Activated gamma-delta T cell treated with anti-CD3 and anti-CD28 coated beads, Interleukin-2, amount 50 U/mL, for 16 hours (primary cell): ENCODE measurements around the gene GRK4.
"Not testable (repeated sequence)": the region's sequence is repeated elsewhere in the genome, so short reads cannot be mapped to it uniquely, and the experiment has no call there.

Source experiments
- DNase-seq: peaks from one replicate; pipeline ENCODE4 v3.0.0-alpha.2; 2020; ENCODE audit warnings: low read depth

Gene GRK4

DNA sequence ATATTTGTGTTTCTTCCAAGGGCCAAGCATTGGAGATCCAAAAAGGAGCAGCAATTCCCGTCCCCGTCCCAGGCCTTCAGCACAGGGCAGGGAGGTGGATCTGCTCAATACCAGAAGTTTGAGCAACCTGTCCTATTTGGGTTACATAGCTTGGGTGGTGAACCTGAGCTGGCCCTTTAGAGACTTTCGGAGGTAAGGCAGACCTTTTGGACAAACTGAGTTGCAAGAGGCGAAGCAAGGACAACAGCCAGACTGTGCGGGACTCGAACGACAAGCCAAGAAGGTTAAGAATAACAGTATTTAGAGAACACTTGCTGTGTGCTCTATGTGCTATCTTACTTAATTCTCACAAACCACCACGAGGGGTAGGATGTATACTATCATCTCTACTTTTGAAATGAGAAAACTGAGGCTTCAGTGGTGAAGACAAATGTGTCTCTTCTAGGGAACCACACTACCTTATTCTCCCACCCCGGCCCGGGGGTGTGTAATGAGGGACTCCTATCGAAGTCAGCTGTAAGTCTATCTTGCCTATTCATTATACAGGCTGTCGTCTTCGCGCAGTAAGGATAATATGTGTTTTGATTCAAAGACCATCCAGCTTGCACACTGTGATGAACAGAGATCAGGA, 1.4 kb upstream of the GRK4 start:
- DNase-seq, result no peak

DNA sequence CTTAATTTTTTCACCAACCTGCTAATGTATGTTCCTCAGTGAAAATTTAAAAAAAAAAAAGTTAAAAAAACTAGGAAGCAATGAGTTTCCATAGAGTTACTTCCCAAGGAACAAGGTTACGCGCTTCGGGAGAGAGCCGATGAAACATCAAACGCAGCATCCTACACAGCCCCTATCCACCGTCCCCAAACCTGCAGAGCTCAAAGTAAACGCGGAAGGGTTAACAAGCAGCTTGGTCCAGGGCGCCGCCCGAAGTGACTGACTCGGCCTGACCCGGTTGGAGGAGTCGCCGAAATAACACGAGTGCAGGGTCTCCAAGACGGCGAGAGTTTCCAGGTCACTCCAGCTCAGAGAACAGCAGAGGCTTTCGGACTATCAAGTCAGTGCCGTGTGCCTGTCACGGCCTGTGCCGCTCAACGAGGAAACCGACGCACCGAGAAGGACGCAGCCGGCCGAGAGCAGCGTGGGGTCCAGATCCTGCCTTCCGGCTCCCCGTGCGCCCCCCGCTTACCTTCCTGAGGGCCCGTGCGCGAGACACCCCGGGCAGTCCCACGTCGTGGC, 677 bp upstream of the GRK4 start:
- DNase-seq, result no peak

DNA sequence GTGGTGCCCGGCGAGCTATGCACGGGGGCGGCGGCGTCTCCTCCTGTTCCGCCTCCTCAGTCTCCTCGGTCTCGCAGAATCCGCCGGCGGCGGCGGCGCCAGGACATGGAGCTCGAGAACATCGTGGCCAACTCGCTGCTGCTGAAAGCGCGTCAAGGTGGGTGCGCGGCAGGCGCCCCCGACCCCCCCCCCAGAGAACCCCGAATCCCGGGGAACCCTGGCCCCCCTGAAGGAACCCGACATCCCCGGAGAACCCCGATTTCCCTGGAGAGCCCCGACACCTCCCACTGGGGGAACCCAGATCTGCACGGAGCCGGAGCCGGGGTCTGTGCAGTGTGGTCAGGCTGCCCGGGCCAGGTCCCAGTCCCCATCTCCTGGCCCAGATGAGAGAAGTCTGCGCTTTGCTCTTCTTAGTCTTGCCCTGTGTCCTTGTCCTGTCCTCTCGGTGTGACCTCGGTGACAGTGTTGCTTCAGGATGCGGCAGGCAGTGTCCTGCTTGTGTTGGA, 648 bp downstream of the GRK4 start:
- DNase-seq, result no peak

DNA sequence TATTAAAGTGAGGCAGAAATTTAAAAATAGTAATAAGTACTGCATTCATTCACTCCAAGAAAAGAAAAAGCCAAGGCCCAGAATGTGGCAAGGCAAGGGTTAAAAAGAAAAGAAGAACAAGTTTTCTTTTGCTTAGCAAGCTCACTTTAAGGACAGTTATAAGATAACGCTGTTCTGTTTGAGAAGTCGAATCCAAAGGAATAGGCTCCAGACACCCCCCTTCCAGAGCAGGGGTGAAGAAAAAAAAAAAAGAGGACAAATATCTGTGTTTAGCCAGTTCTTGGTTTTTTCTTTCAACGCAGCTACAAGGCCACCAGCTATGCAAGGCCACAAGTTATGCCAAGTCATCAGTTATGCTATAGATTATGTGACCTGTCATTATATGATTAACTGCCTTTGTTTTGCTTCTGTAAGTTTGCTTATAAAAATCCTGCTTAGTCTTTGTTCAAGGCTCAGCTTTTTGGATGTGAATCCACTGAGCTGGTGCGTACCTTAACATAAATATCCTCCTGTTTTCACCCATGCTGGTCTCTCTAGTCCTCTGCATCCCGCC, 1.4 kb downstream of the GRK4 start:
- DNase-seq, result no peak

DNA sequence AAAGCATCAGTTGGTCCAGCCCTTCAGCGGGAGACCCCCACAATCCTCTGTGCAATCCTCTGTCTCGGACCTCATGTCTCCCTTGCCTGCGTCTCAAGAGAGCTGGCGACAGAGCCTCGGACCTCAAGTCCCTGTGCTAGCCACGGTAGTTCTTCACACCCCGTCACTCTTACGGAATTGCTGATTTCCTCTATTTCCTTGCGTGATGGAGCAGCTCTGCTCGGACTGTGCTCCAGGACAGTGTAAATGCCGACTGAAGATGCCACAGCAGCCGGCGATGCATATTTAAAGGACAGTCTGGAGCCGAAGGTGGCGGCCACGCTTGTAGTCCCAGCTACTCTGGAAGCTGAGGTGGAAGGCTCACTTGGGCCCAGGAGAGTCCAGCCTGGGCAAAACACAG, 1.9 kb downstream of the GRK4 start:
- no peak for DNase-seq

DNA sequence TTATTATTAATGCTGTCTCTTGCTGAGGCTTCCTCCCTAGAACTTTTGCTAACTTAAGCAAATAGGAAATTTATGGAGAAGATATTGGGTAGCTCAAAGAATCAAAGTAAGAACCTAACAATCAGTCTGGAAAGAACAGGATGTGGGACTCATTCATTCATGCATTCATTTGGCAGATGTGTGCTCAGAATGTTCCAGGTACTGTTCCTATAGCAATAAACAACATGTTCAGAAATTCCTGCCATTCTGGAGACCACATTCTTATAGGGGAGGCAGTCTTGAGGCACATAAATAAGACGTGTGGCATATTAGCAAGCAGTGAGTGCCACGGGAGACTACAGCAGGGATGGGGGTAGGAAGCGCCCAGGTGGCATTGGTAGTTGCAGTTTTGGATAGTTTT, 5.0 kb downstream of the GRK4 start:
- no peak for DNase-seq

DNA sequence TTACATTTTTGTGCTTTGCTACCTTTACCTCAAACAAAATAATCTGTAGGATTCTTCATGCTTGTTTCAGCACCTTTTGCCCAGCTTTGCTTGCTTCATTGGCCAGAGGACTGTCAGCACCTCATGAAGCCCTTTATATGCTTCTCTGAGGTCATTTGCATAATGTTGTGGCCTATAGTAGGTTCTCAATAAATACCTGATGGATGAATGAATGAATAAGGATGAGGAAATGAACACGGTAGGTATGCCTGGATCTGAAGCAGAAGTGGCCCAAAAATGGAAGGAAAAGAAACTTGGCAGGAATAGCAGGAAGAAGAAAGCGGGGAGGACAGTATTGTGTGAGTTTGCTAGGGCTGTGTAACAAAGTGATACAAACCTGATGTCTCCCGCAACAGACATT, 7.9 kb downstream of the GRK4 start:
- DNase-seq, result no peak

DNA sequence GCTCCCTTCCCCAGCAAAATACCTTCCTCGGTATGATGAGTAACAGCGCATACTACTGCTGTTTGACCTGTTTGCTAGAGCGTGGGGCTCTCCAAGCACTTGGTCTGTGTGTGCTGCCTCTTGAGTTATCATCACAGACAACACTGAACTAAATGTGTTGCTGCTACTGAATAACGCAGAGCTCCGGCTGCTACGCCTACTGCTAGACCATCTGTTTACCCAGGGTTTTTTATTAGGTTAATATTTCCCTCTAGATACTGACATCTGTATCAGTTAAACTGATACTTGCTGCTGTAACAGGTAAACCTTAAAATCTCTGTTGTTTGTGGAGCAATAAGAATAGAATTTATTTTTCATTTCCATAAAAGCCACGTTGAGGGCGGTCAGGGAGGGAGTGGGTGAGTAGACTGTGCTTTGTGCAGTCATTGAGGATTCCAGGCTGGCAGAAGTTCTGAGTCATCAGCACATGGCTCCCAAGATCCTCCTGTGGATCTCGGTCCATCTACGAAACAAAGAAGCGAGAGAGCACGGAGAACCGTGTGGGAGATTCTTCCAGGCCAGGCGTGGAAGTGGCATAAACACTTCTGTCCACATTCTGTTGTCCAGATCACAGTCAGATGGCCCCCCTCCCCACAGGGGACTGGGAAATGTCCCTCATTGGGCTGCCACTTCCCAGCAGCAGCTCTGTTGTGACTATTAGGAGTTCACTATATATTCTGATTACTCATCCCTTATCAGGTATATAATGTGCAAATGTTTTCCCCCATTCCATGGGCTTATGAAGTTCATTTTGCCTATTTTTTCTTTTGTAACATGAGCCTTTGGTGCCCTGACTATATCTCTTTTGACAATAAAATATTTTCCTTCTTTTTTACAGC, 14.1 kb downstream of the GRK4 start:
- DNase-seq, result no peak

DNA sequence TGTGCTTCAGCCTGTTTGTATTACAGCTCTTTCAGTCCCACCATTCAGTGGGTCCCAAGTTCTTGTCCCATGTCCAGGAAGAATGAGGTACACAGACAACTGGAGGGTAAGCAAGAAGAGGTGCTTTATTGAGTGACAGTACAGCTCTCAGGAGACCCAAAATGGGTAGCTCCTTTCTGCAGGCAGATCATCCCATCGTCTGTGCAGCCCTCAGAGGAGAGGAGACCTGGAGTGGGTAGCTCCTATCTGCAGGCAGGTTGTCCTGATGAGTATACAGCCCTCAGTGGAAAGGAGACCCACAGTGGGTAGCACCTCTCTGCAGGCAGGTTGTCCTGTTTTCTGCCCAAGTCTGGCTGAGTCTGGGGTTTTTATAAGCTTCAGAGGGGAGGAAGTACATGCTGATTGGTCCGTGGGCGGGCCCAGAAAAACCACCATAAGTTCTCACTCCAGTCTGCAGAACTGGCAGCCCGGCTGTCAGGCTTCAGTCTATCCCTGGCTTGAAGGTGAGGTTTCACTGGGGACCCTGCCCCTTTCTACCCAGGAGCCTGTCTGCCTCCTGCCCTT, 18.0 kb downstream of the GRK4 start:
- no peak for DNase-seq

DNA sequence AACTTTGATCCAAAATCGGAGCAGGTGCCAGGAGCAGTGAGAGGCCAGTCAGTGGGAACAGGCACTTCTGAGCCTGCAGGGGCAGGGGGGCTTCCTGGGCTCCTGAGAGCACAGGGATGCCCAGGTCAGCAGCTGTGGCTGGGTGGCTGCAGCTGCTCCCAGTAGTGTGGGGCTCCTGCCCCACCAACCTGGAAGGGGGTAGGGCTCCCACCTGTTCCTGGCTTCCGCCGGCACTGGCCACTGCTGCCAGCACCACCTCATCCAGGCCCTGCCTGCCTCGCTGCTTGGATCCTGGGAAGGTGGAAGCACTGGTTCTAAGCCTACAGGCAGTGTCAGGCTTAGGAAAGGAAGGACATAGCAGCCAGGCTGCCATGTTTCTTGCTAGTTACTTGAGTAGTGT, 18.6 kb downstream of the GRK4 start:
- no peak for DNase-seq

DNA sequence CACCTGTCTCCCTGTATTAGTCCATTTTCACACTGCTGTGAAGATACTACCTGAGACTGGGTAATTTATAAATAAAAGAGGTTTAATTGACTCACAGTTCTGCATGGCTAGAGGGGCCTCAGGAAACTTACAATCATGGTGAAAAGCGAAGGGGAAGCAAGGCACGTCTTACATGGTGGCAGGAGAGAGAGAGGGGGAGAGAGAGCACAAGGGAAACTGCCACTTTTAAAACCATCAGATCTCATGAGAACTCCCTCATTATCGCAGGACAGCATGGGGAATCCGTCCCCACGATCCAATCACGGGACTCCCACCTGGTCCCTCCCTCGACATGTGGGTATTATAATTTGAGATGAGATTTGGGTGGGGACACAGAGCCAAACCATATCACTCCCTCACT, 20.3 kb downstream of the GRK4 start:
- DNase-seq, result not testable (repeated sequence)

DNA sequence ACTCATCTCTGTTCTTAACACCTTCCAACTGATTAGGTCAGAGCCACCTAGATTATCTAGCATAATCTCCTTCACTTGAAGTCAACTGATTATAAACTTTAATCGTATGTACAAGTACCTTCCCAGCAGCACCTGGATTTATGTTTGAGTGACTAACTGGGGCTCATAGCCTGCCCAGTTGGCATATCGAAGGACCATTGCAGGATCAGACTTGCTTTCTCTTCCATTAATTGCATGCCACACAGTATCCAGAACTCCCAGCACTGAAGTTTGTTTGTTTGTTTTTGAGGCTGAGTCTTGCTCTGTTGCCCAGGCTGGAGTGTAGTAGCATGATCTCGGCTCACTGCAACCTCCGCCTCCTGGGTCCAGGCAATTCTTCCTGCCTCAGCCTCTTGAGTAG, 27.9 kb downstream of the GRK4 start:
- DNase-seq, result no peak

DNA sequence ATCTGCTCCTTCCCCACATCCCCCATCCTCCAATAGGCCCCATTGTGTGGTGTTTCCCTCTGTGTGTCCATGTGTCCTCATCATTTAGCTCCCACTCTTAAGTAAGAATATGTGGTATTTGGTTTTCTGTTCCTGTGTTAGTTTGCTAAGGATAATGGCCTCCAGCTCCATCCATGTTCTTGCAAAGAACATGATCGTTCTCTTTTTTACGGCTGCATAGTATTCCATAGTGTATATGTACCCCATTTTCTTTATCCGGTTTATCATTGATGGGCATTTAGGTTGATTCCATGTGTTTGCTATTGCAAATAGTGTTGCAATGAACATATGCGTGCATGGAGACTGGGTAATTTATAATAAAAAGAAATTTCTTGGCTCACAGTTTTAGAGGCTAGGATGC, 31.5 kb downstream of the GRK4 start:
- no peak for DNase-seq

DNA sequence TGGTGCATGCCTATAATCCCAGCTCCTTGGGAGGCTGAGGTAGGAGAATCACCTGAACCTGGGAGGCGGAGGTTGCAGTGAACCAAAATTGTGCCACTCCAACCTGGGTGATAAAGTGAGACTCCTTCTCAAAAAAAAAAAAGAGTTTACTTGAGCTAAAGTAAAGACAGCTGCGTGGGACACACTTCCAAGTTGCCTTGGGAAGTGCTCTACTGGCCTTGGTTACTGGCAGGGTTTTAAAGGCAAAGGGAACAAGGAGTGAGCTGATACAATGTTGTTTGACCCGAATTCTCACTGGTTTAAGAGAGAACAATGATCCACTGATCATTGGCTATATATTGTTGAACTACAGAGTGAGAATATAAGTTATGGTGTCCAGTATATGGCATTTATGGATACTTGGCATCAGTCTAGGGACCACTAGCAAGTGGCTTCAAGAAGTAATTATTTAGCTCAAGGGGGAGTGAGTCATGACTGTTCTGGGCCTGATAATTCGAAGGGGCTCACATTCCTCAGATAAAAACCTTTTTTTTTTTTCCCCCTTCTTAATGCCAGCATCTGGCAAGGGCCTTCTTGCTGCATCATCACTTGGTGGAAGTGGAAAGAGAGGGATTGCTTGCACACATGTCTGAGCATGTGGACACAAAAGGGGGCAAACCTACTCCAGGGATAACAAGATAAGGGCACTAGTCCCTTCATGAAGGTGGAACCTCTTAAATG, 32.3 kb downstream of the GRK4 start:
- DNase-seq, result no peak

DNA sequence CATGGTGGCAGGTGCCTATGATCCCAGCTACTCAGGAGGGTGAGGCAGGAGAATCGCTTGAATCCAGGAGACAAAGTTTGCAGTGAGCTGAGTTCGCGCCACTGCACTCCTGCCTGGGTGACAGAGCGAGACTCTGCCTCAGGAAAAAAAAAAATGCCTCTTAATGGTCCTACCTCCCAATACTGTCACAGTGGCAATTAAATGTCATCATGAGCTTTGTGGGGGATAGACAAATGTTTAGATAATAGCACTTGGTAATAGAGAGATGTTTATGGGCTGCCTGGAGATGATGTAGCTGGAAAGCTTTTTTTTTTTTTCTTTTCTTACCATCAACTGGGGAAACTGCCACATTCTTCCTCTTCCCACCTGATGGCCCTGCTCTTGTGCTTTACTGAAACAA, 33.0 kb downstream of the GRK4 start:
- DNase-seq, result no peak

DNA sequence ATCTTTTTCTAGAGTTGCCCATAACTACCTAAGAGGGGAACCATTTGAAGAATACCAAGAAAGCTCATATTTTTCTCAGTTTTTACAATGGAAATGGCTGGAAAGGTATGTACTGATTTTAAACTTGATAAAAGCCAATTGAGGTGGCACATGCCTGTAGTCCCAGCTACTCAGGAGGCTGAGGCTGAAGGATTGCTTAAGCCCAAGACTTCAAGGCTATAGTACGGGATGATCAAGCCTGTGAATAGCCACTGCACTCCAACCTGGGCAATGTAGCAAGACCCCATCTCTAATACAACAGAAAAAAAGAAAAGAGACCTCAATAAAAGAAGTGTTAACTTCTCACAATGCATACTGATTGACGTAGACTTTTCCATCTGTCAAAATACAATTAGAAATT, 44.4 kb downstream of the GRK4 start:
- DNase-seq, result no peak

DNA sequence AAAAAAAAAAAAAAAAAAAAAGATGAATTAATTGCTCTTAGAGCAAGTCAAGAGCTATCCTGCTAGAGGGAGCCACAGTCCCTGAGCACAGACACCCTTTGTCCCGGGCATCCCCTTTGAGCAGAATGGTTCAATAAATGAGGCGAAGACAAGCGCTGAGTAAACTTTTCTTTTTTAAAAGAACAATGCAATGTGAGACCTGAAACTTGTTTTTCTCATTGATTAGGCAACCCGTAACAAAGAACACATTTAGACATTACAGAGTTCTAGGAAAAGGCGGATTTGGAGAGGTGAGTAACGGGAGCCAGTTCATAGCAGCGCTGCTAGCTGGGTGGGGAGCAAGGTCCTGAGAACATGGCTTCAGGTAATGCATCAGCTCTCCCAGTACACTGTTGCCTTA, 46.1 kb downstream of the GRK4 start:
- no peak for DNase-seq

DNA sequence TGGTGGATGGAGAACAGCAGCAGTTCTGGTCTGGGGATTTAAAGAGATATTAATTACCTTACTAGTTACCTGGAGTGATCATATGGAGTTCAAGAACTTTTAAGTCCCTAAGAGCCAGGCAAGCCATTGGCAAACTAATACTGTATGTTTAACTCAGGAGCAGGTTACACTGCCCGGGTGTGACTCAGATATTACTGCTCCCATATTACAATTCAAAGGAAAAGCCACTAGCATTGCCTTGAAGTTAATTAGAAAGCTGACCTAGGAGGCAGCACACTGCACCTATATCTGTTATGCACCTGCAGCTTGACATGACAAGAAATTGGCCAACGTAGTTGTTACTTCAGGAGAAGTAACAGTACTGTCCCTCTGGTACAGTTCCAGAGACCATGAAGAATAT, 47.2 kb downstream of the GRK4 start:
- no peak for DNase-seq

DNA sequence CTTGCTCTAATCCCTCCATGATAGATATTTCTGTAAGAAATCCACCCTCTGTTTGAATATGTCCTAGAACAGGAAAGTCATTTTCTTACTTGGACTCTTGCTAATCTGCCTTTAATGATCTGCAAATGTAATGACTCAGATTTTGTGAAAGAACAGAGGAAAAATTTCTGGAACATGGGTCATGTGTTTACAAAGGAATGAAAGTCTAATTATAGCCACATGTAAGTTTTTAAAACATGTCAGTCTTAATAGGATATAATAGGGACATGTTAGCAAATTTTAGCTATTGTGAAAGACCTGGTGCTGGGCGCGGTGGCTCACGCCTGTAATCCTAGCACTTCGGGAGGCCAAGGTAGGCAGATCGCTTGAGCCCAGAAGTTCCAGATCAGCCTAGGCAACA, 47.6 kb downstream of the GRK4 start:
- no peak for DNase-seq

DNA sequence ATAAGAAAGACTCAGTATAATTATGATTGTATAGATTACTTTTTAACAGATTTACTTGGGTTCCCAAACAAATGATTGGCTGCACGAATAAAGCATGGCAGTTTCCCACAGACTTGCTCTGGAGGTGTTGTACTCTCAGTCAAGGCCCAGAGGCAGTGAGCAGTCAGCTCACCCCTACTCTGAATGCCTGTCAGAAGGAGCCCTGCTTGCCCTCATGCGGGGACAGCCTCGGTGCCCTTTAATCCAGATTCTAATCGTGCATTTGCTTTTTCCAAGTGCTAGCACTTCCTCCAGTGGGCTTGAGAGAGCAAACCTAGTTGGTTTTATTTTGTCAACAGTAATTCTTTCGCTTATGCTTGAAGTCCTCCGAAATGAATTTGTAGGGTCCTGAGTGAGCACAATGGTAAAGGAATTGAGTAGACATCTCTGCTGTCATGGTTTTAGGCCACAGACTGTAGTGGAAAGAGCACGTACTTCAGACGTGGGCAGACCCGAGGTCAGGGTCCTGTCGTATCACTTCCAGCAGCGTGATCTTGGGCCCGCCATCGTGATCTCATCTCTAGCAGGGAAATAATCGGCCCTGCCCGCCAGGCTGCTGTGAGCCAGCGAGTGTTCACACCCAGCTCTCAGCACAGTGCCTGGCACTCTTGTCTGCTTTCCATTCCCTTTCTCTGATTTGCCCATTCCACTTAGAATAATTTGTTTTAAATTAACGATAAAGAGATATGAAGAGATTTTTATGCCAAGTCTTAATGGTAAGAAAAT, 48.3 kb downstream of the GRK4 start:
- no peak for DNase-seq

DNA sequence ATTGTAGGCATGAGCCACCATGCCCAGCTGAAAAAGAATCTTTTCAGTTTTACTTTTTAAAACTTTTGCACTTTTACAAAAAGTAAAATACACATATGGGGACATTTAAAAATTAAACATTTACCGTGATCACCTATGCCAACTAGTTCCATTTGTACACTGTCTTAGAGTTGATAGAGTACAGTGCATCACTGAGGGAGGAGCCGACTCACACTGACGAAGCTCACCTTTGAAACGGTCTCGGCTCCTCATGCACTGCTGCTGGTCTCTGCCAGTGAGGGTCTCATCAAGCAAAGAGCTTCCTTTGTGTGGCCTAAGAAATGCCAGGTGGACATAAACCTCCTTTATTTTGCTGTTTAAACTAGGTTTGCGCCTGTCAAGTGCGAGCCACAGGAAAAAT, 50.0 kb downstream of the GRK4 start:
- no peak for DNase-seq
